ENCODE data around the gene LCP2.
A peak's percentile ranks its signal among the peaks of the same experiment; 100 is the strongest.

The LCP2 gene

GRCh38 chr5:170327829-170328228, 30.3 kb upstream of the LCP2 start:
- peaks cover 4% of the 10 kb centered on the region for H3K4me1 Mint-ChIP-seq

GRCh38 chr5:170327168-170327567, 29.6 kb upstream of the LCP2 start:
- H3K27ac Mint-ChIP-seq, result no peak overlapping the region
- TF ChIP-seq CTCF (IDR thresholded peaks at IDR 0.05; ENCODE audit: unreplicated experiment in 3 of 3), result no peak

More at GRCh38 chr5:170327829-170328228, 30.3 kb upstream of the LCP2 start:
- H3K9me3 Mint-ChIP-seq, result no peaks in the 10 kb centered on the region
- no peak for TF ChIP-seq CTCF (IDR thresholded peaks at IDR 0.05; ENCODE audit: unreplicated experiment in 3 of 3)
- H3K27ac Mint-ChIP-seq, result no peak overlapping the region
- H3K27me3 Mint-ChIP-seq (ENCODE audit: low read depth), result no peaks in the 10 kb centered on the region
- no peak overlapping the region for H3K4me3 Mint-ChIP-seq
- no peaks in the 10 kb centered on the region for H3K36me3 Mint-ChIP-seq (ENCODE audit: low read depth)

GRCh38 chr5:170319301-170319700, 21.7 kb upstream of the LCP2 start:
- no peaks in the 10 kb centered on the region for H3K9me3 Mint-ChIP-seq

More at GRCh38 chr5:170327168-170327567, 29.6 kb upstream of the LCP2 start:
- H3K36me3 Mint-ChIP-seq (ENCODE audit: low read depth), result no peaks in the 10 kb centered on the region
- no peaks in the 10 kb centered on the region for H3K27me3 Mint-ChIP-seq (ENCODE audit: low read depth)
- no peaks in the 10 kb centered on the region for H3K9me3 Mint-ChIP-seq
- peaks cover 4% of the 10 kb centered on the region for H3K4me1 Mint-ChIP-seq
- no peak overlapping the region for H3K4me3 Mint-ChIP-seq

GRCh38 chr5:170317499-170317898, 19.9 kb upstream of the LCP2 start:
- TF ChIP-seq CTCF (IDR thresholded peaks at IDR 0.05; ENCODE audit: unreplicated experiment in 3 of 3), result no peak
- no peaks in the 10 kb centered on the region for H3K9me3 Mint-ChIP-seq
- no peak overlapping the region for H3K4me3 Mint-ChIP-seq
- H3K27ac Mint-ChIP-seq, result no peak overlapping the region
- peaks cover 3% of the 10 kb centered on the region for H3K27me3 Mint-ChIP-seq (ENCODE audit: low read depth)
- no peaks in the 10 kb centered on the region for H3K36me3 Mint-ChIP-seq (ENCODE audit: low read depth)
- H3K4me1 Mint-ChIP-seq, result peaks cover 14% of the 10 kb centered on the region

More at GRCh38 chr5:170319301-170319700, 21.7 kb upstream of the LCP2 start:
- Mint-ChIP-seq H3K4me3 (no peak overlapping the region), H3K36me3 (ENCODE audit: low read depth) (no peaks in the 10 kb centered on the region), H3K27me3 (ENCODE audit: low read depth) (no peaks in the 10 kb centered on the region), H3K4me1 (peaks cover 9% of the 10 kb centered on the region), H3K27ac (no peak overlapping the region)
- no peak for TF ChIP-seq CTCF (IDR thresholded peaks at IDR 0.05; ENCODE audit: unreplicated experiment in 3 of 3)

GRCh38 chr5:170316937-170317336, 19.4 kb upstream of the LCP2 start:
- Mint-ChIP-seq H3K27me3 (ENCODE audit: low read depth) (peaks cover 4% of the 10 kb centered on the region), H3K36me3 (ENCODE audit: low read depth) (no peaks in the 10 kb centered on the region), H3K9me3 (no peaks in the 10 kb centered on the region), H3K27ac (no peak overlapping the region), H3K4me1 (peaks cover 18% of the 10 kb centered on the region), H3K4me3 (no peak overlapping the region)
- TF ChIP-seq CTCF (IDR thresholded peaks at IDR 0.05; ENCODE audit: unreplicated experiment in 3 of 3), result no peak

- H3K4me1 Mint-ChIP-seq, result peaks cover 23% of the 10 kb centered on the region
- H3K27me3 Mint-ChIP-seq (ENCODE audit: low read depth), result peaks cover 11% of the 10 kb centered on the region
- TF ChIP-seq CTCF (IDR thresholded peaks at IDR 0.05; ENCODE audit: unreplicated experiment in 3 of 3), result no peak
These were observed 17.6 kb upstream of the LCP2 start for GRCh38 chr5:170315154-170315553.

More at GRCh38 chr5:170315154-170315553, 17.6 kb upstream of the LCP2 start:
- Mint-ChIP-seq H3K4me3 (peak overlapping the region in 1 of 3 experiments; percentile 3), H3K9me3 (no peaks in the 10 kb centered on the region), H3K27ac (peak overlapping the region; percentile 59 to 84 (median 76)), H3K36me3 (ENCODE audit: low read depth) (no peaks in the 10 kb centered on the region)
